OCI-LY3 (cell line): ENCODE measurements around the gene SCUBE2.

ENCODE experiments used
- H2AFZ ChIP-seq: fragments of 200-600, 300-600 bp; shearing (Covaris generic); 2 replicates; pipeline ENCODE4 v1.6.0; 2014; ENCODE audit warnings: antibody characterized with exemption, low read depth, low read length
- H3K27ac ChIP-seq: fragments of 200-600, 300-600 bp; sonication (generic); 2 replicates; pipeline ENCODE4 v1.5.1; 2014; ENCODE audit warnings: mild to moderate bottlenecking, low read length, moderate library complexity, mixed read lengths
- H3K27me3 ChIP-seq: fragments of 200-600, 300-600 bp; sonication (generic); 2 replicates; pipeline ENCODE4 v1.6.1; 2014; ENCODE audit warnings: low read depth, low read length, mixed read lengths
- H3K36me3 ChIP-seq: fragments of 200-600, 300-600 bp; sonication (generic); replicated peaks from 2 replicates; pipeline ENCODE3; 2014; ENCODE audit warnings: low read depth, low read length, mixed read lengths
- H3K4me1 ChIP-seq: fragments of 300-600, 200-600 bp; sonication (generic); 2 replicates; pipeline ENCODE4 v1.6.1; 2014; ENCODE audit warnings: low read length, mixed read lengths
- H3K4me2 ChIP-seq: fragments of 200-600, 300-600 bp; sonication (generic); 2 replicates; pipeline ENCODE4 v1.6.1; 2014; ENCODE audit warnings: low read length, mixed read lengths
- H3K4me3 ChIP-seq: fragments of 300-600, 200-600 bp; sonication (generic); 2 replicates; pipeline ENCODE4 v1.5.1; 2014; ENCODE audit warnings: antibody characterized with exemption, mild to moderate bottlenecking, low read length, moderate library complexity
- H3K79me2 ChIP-seq: fragments of 300-600, 200-600 bp; shearing (Covaris generic); 2 replicates; pipeline ENCODE4 v1.6.1; 2014; ENCODE audit warnings: mild to moderate bottlenecking, low read length, mixed read lengths
- H3K9ac ChIP-seq: fragments of 300-600, 200-600 bp; shearing (Covaris generic); 2 replicates; pipeline ENCODE4 v1.6.0; 2014; ENCODE audit warnings: mild to moderate bottlenecking, low read length, moderate library complexity
- H3K9me3 ChIP-seq: fragments of 200-600, 300-600 bp; shearing (Covaris generic); 2 replicates; pipeline ENCODE4 v1.6.1; 2014; ENCODE audit warnings: low read length, mixed read lengths; ENCODE audit not compliant: insufficient read depth
- H4K20me1 ChIP-seq: fragments of 200-600, 300-600 bp; sonication (generic); 2 replicates; pipeline ENCODE4 v1.6.1; 2016; ENCODE audit warnings: low read length, mixed read lengths; ENCODE audit not compliant: insufficient read depth
- EZH2phosphoT487 ChIP-seq: fragments of 200-600 bp; shearing (Covaris generic); IDR thresholded peaks from 2 replicates; pipeline ENCODE4 v1.6.1; 2018; ENCODE audit warnings: antibody characterized with exemption, mixed run types, low read depth
- TF ChIP-seq, protein P1 (sequence below): fragments of 200-600, 300-600 bp; sonication (generic); IDR thresholded peaks from 2 replicates; pipeline ENCODE4 v1.5.1; 2014; ENCODE audit warnings: antibody characterized with exemption, low read length, low read depth

SCUBE2 gene

DNA sequence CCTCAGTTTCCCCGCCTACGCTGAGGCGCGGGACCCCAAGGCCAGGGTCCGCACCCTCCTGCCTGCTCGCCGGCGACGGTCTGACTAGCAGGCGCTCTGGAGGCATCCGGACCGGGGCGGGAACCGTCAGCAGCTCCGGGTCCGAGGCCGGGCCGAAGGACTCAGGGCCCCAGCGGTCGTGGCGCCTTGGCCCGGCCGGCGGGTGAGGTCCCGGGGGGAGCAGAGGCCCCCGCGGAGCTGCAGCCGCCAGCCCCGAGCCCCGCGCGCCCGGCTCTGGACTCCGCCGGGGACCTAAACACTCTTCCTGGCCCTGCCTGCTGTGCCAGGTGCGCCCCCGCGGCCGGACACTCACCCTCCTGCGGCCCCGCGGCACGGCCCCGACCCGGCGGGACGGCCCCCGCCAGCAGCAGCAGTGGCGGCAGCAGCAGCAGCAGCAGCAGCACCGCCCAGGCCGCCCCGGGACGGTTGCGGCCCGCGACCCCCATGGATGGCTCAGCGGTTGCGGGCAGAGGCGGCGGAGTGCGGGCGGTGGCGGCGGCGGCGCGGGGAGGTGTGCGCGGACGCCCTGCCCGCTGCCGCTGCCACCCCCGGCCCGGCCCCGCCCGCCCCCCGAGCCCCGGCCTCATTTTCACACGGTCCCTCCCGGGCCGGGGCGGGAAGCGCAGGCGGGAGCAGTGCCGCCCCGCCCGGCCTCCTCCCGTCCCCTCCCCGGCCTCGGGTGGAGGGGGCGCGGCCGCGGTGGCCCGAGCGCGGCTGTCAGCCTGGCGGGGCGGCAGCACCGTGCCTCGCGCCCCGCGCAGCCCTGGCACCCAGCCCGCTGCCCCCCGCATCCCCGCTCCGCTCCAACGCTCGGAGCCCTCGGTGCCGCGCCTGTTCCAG lies at the start of gene SCUBE2:
Gene SCUBE2 (minus strand): TSS at position 556 of the 879 bp plus-strand sequence. CDS start 71 bp downstream, at position 485.
- Histone ChIP-seq H3K27ac (no peak within 1 kb of the TSS), H3K79me2 (no peaks in the 10 kb centered on the region), H4K20me1 (no peaks in the 10 kb centered on the region), H3K4me3 (no peak within 1 kb of the TSS), H3K27me3 (no peaks in the 10 kb centered on the region), H2AFZ (no peak within 1 kb of the TSS), H3K36me3 (no peaks in the 10 kb centered on the region), H3K9ac (no peak within 1 kb of the TSS), H3K4me1 (no peaks in the 10 kb centered on the region), H3K4me2 (no peak within 1 kb of the TSS), H3K9me3 (no peaks in the 10 kb centered on the region)
- TF ChIP-seq, protein P1, sequence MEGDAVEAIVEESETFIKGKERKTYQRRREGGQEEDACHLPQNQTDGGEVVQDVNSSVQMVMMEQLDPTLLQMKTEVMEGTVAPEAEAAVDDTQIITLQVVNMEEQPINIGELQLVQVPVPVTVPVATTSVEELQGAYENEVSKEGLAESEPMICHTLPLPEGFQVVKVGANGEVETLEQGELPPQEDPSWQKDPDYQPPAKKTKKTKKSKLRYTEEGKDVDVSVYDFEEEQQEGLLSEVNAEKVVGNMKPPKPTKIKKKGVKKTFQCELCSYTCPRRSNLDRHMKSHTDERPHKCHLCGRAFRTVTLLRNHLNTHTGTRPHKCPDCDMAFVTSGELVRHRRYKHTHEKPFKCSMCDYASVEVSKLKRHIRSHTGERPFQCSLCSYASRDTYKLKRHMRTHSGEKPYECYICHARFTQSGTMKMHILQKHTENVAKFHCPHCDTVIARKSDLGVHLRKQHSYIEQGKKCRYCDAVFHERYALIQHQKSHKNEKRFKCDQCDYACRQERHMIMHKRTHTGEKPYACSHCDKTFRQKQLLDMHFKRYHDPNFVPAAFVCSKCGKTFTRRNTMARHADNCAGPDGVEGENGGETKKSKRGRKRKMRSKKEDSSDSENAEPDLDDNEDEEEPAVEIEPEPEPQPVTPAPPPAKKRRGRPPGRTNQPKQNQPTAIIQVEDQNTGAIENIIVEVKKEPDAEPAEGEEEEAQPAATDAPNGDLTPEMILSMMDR = no peak
- TF ChIP-seq EZH2phosphoT487 = no peak

DNA sequence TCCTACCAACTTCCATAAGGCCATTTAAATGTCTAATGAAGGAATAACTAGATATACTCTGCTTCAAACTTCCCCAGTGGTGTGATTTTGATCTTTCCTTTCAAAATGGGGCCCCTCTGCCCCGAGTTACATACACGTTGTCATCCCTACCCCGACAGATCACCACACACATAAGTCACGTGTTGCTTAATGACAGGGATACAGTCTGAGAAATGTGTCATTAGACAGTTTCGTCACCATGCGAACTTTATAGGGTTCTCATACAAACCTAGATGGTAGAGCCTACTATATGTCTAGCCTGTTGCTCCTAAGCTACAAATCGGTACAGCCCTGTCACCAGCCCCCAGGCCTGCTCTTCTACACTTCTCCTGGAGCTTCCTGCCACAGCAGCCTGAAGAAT lies 49.8 kb upstream of the SCUBE2 start:
- Histone ChIP-seq H3K79me2 (no peaks in the 10 kb centered on the region), H3K4me2 (no peak overlapping the region), H3K27ac (no peak overlapping the region), H3K36me3 (peaks cover 46% of the 10 kb centered on the region), H3K4me3 (no peak overlapping the region), H3K9ac (no peak overlapping the region), H3K9me3 (no peaks in the 10 kb centered on the region), H3K4me1 (no peaks in the 10 kb centered on the region), H4K20me1 (no peaks in the 10 kb centered on the region), H2AFZ (no peak overlapping the region), H3K27me3 (no peaks in the 10 kb centered on the region)
- TF ChIP-seq, protein P1 = no peak
- no peak for TF ChIP-seq EZH2phosphoT487

DNA sequence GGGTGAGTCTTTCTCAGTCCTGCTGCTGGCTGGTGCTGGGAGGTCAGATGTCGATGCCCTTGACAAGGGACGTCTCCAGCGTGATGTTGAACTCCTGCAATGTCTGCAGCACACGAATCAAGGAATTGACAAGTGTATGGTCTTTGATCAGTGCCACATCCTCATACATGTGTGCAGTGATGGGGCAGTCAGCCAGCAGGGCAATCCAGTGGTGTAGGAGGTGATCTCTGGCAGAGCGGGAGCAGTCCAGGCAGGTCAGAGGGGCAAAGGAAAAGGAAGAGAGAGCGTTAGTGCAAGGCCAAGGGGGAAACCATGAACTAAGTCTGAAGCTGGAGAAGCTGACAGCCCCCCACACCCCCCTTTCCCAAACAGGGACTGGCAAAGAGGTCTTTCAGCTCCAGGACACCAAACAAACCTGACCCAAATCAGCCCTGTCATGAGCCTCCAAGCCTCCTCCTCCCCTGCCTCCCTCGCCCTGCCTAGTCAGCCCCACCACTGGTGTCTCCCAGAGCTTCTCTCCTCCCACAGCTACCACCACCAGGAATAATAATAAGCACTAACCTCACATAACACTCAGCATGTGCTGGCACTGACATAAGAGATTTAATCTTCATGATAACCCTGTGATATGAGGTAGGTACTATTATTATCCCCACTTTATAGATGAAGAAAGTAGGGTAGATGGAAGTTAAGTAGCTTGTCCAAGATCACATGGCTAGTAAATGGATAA lies 48.4 kb upstream of the SCUBE2 start:
- no peak overlapping the region for H3K27ac ChIP-seq
- no peaks in the 10 kb centered on the region for H3K4me1 ChIP-seq
- no peak for TF ChIP-seq EZH2phosphoT487
- TF ChIP-seq, protein P1 = no peak
- no peaks in the 10 kb centered on the region for H3K27me3 ChIP-seq
- H3K9ac ChIP-seq = no peak overlapping the region
- H2AFZ ChIP-seq = no peak overlapping the region
- no peaks in the 10 kb centered on the region for H3K79me2 ChIP-seq
- no peak overlapping the region for H3K4me2 ChIP-seq
- no peak overlapping the region for H3K4me3 ChIP-seq
- no peaks in the 10 kb centered on the region for H3K9me3 ChIP-seq
- H4K20me1 ChIP-seq = no peaks in the 10 kb centered on the region
- H3K36me3 ChIP-seq = peaks cover 34% of the 10 kb centered on the region
